HL-60 (cell line): ENCODE data around the gene CCDC85B.

ENCODE experiments used
- DNase-seq, 2 experiments: peaks; one replicate each; pipeline ENCODE4 v3.0.0-alpha.2; 2010 to 2020; ENCODE audit warnings: low read depth in 1 of 2, low spot score in 1 of 2
- H3K27ac ChIP-seq: fragments of 250-450 bp; sonication (Bioruptor Pico); replicated peaks from 2 replicates; pipeline ENCODE4 v1.5.1; 2020; ENCODE audit warnings: mild to moderate bottlenecking, moderate library complexity
- H3K27me3 ChIP-seq: fragments of 250-450 bp; sonication (Bioruptor Pico); 2 replicates; pipeline ENCODE4 v1.5.1; 2021; ENCODE audit warnings: mild to moderate bottlenecking, moderate library complexity; ENCODE audit not compliant: insufficient read depth, poor library complexity, severe bottlenecking
- H3K4me3 ChIP-seq: replicated peaks from 2 replicates; pipeline ENCODE4 v1.5.1; 2011; ENCODE audit warnings: mild to moderate bottlenecking, control low read depth, low read length; ENCODE audit not compliant: insufficient read depth
- CTCF ChIP-seq: IDR thresholded peaks from one replicate; pipeline ENCODE4 v1.5.1; 2011; ENCODE audit warnings: low read length, control low read depth, inconsistent platforms; ENCODE audit not compliant: insufficient read depth
- GABPA ChIP-seq: IDR thresholded peaks from 2 replicates; pipeline ENCODE4 v1.6.1; 2012; ENCODE audit warnings: low read depth
- POLR2AphosphoS5 ChIP-seq: IDR thresholded peaks from 2 replicates; pipeline ENCODE4 v1.6.1; 2012; ENCODE audit warnings: low read depth
- SPI1 ChIP-seq: IDR thresholded peaks from 2 replicates; pipeline ENCODE4 v1.6.1; 2012; ENCODE audit warnings: low read depth, mild to moderate bottlenecking, borderline replicate concordance
- TF ChIP-seq, protein P1 (sequence below): IDR thresholded peaks from 2 replicates; pipeline ENCODE4 v1.6.1; 2012; ENCODE audit warnings: low read depth; ENCODE audit not compliant: insufficient replicate concordance

Gene CCDC85B

DNA sequence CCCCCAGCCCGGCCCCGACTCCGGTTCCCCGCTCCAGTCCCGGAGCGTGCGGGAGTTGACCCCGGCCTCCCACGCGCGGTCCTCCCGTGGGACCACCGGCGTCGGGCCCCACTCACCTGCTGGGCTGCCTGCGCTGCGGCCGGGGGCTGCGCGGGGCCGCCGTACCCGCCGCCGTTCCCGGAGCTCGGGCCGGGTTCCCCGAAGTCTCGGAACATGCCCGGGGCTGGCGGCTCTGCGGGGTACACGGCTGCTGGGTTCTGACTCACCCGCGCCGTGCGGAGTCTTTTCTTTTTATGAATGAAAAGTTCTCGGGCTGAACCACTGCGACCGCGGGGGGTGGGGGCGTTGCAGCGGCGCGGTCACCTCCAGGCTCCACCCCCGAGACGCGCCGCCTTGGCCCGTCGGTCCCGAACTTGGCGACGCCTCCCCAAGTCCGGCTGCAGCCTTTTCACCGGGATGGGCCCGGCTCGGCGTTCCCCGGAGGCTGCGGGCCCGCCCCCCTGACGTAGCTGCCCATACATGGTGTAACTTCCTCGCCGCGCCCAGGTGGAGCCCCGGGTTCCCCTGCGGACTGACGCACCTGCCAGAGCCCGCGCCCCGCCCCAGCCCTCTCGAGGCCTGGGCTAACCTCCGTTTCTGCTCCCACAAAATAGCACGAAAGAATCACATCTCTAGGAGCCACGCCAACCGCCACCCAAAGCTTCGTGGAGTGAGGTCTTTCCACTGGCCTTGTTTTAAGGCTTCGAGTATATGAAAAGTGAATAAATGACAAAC is 9.8 kb downstream of the CCDC85B start, which contains the start of gene FOSL1:
TSS of gene FOSL1 (minus strand) at position 264 of the 774 bp plus-strand sequence. CDS start at position 215, 49 bp downstream.
- peak within 1 kb of the TSS; percentile 49 for H3K27ac ChIP-seq
- no peak for TF ChIP-seq SPI1
- 0 out of 2 replicates have a peak, but pooled peaks have one; percentile 33 for TF ChIP-seq POLR2AphosphoS5

GRCh38 chr11:65900899-65901180 is 10.4 kb downstream of the CCDC85B start:
- DNase-seq, result no peak
- Histone ChIP-seq H3K27ac (no peak overlapping the region), H3K4me3 (no peak overlapping the region), H3K27me3 (no peaks in the 10 kb centered on the region)
- TF ChIP-seq CTCF (no peak), POLR2AphosphoS5 (no peak), GABPA (no peak), SPI1 (no peak)
- TF ChIP-seq, protein P1, sequence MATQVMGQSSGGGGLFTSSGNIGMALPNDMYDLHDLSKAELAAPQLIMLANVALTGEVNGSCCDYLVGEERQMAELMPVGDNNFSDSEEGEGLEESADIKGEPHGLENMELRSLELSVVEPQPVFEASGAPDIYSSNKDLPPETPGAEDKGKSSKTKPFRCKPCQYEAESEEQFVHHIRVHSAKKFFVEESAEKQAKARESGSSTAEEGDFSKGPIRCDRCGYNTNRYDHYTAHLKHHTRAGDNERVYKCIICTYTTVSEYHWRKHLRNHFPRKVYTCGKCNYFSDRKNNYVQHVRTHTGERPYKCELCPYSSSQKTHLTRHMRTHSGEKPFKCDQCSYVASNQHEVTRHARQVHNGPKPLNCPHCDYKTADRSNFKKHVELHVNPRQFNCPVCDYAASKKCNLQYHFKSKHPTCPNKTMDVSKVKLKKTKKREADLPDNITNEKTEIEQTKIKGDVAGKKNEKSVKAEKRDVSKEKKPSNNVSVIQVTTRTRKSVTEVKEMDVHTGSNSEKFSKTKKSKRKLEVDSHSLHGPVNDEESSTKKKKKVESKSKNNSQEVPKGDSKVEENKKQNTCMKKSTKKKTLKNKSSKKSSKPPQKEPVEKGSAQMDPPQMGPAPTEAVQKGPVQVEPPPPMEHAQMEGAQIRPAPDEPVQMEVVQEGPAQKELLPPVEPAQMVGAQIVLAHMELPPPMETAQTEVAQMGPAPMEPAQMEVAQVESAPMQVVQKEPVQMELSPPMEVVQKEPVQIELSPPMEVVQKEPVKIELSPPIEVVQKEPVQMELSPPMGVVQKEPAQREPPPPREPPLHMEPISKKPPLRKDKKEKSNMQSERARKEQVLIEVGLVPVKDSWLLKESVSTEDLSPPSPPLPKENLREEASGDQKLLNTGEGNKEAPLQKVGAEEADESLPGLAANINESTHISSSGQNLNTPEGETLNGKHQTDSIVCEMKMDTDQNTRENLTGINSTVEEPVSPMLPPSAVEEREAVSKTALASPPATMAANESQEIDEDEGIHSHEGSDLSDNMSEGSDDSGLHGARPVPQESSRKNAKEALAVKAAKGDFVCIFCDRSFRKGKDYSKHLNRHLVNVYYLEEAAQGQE, result no peak

More for the DNA sequence above, 9.8 kb downstream of the CCDC85B start, which contains the start of gene FOSL1:
- Histone ChIP-seq H3K4me3 (peak within 1 kb of the TSS; percentile 50), H3K27me3 (no peaks in the 10 kb centered on the region)
- DNase-seq, result peak; percentile 71 to 93

- TF ChIP-seq POLR2AphosphoS5 (no peak), GABPA (no peak), CTCF (no peak), SPI1 (no peak)
- TF ChIP-seq, protein P1, result no peak
- Histone ChIP-seq H3K27ac (no peak overlapping the region), H3K4me3 (no peak overlapping the region), H3K27me3 (no peaks in the 10 kb centered on the region)
- DNase-seq, result no peak
Observed at GRCh38 chr11:65903068-65903481, 12.6 kb downstream of the CCDC85B start.

DNA sequence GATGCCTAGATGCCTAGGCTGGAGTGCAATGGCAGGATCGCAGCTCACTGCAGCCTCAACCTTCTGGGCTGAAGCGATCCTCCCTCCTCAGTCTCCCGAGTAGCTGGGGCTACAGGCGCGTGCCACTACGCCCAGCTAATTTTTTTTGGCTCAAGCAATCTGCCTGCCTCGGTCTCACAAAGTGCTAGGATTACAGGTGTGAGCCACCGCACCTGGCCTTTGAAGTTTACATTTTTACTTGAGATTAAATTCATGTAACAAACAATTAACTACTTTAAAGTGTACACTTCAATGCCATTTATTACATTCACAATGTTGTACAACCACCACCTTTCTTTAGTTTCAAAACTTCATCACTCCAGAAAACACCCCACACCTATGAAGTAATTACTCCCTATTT is 13.2 kb downstream of the CCDC85B start:
- no peak overlapping the region for H3K4me3 ChIP-seq
- no peak overlapping the region for H3K27ac ChIP-seq
- H3K27me3 ChIP-seq, result no peaks in the 10 kb centered on the region
- DNase-seq, result no peak
- TF ChIP-seq, protein P1, result no peak
- no peak for TF ChIP-seq SPI1
